ENCODE results near the gene NEAT1. TPM values are rescaled to one million over a fixed set of nuclear protein-coding genes. Genes with fewer than 3 reads are reported as not detected.

The NEAT1 gene
- total and polyA plus RNA-seq, 8 donors, result 106 to 1,441 (median 149) TPM

Other genes starting within 250 kb of the NEAT1 start
- gene CAPN1, start 240.9 kb upstream of the NEAT1 start, total RNA-seq, result 100 to 1,000 TPM; 232 to 248 TPM
- 100 to 1,000 TPM in 1 of 6 donors, 10 to 100 TPM in 5; 80.5 to 100 (median 86.0) TPM for gene CAPN1, start 240.9 kb upstream of the NEAT1 start, polyA plus RNA-seq (ENCODE audit: insufficient read length in 6 of 6)
- gene POLA2, start 160.8 kb upstream of the NEAT1 start, total RNA-seq, result 10 to 100 TPM in 1 of 2 donors, 1 to 10 TPM in 1; 9.4 to 19.2 TPM
- 10 to 100 TPM; 19.3 to 30.2 (median 22.7) TPM for gene POLA2, start 160.8 kb upstream of the NEAT1 start, polyA plus RNA-seq (ENCODE audit: insufficient read length in 6 of 6)
- gene CDC42EP2, start 107.9 kb upstream of the NEAT1 start, total RNA-seq, result 10 to 100 TPM; 11.6 to 18.5 TPM
- 10 to 100 TPM in 1 of 6 donors, 1 to 10 TPM in 5; 4.6 to 12.5 (median 8.5) TPM for gene CDC42EP2, start 107.9 kb upstream of the NEAT1 start, polyA plus RNA-seq (ENCODE audit: insufficient read length in 6 of 6)
- 10 to 100 TPM; 47.4 to 51.4 TPM for gene DPF2, start 88.9 kb upstream of the NEAT1 start, total RNA-seq
- 10 to 100 TPM; 85.0 to 94.8 (median 92.4) TPM for gene DPF2, start 88.9 kb upstream of the NEAT1 start, polyA plus RNA-seq (ENCODE audit: insufficient read length in 6 of 6)
- under 1 TPM; 0.21 to 0.32 TPM for gene TIGD3, start 68.0 kb upstream of the NEAT1 start, total RNA-seq
- under 1 TPM in 5 of 6 donors, not detected in 1; 0.14 to 0.39 (median 0.24) TPM for gene TIGD3, start 68.0 kb upstream of the NEAT1 start, polyA plus RNA-seq (ENCODE audit: insufficient read length in 6 of 6)
- 1 to 10 TPM; 8.4 to 9.8 TPM for gene SLC25A45, start 40.2 kb upstream of the NEAT1 start, total RNA-seq
- 10 to 100 TPM; 10.7 to 17.0 (median 12.8) TPM for gene SLC25A45, start 40.2 kb upstream of the NEAT1 start, polyA plus RNA-seq (ENCODE audit: insufficient read length in 6 of 6)
- 10 to 100 TPM; 31.7 to 31.9 TPM for gene FRMD8, start 36.2 kb upstream of the NEAT1 start, total RNA-seq
- 10 to 100 TPM; 15.8 to 22.2 (median 19.3) TPM for gene FRMD8, start 36.2 kb upstream of the NEAT1 start, polyA plus RNA-seq (ENCODE audit: insufficient read length in 6 of 6)
- over 10,000 TPM; 12,400 to 15,875 TPM for gene MALAT1, start 76.2 kb downstream of the NEAT1 start, total RNA-seq
- gene MALAT1, start 76.2 kb downstream of the NEAT1 start, polyA plus RNA-seq (ENCODE audit: insufficient read length in 6 of 6), result 100 to 1,000 TPM; 608 to 824 (median 717) TPM
- gene SCYL1, start 102.3 kb downstream of the NEAT1 start, total RNA-seq, result 10 to 100 TPM; 81.2 to 82.5 TPM
- gene SCYL1, start 102.3 kb downstream of the NEAT1 start, polyA plus RNA-seq (ENCODE audit: insufficient read length in 6 of 6), result 10 to 100 TPM; 51.7 to 71.5 (median 59.4) TPM
- 100 to 1,000 TPM in 1 of 2 donors, 10 to 100 TPM in 1; 70.8 to 157 TPM for gene LTBP3, start 135.6 kb downstream of the NEAT1 start, total RNA-seq
- gene LTBP3, start 135.6 kb downstream of the NEAT1 start, polyA plus RNA-seq (ENCODE audit: insufficient read length in 6 of 6), result 100 to 1,000 TPM; 235 to 322 (median 257) TPM
- 10 to 100 TPM; 21.7 to 32.3 TPM for gene ZNRD2, start 147.7 kb downstream of the NEAT1 start, total RNA-seq
- 10 to 100 TPM; 44.1 to 55.7 (median 54.2) TPM for gene ZNRD2, start 147.7 kb downstream of the NEAT1 start, polyA plus RNA-seq (ENCODE audit: insufficient read length in 6 of 6)
- gene FAM89B, start 149.7 kb downstream of the NEAT1 start, total RNA-seq, result 10 to 100 TPM; 47.1 to 57.5 TPM
- 10 to 100 TPM; 20.7 to 35.7 (median 31.8) TPM for gene FAM89B, start 149.7 kb downstream of the NEAT1 start, polyA plus RNA-seq (ENCODE audit: insufficient read length in 6 of 6)
- gene EHBP1L1, start 153.3 kb downstream of the NEAT1 start, total RNA-seq, result 100 to 1,000 TPM in 1 of 2 donors, 10 to 100 TPM in 1; 57.0 to 133 TPM
- gene EHBP1L1, start 153.3 kb downstream of the NEAT1 start, polyA plus RNA-seq (ENCODE audit: insufficient read length in 6 of 6), result 10 to 100 TPM; 28.5 to 39.7 (median 35.4) TPM
- gene KCNK7, start 173.0 kb downstream of the NEAT1 start, total RNA-seq, result 1 to 10 TPM in 1 of 2 donors, not detected in 1; 2.0 TPM
- 1 to 10 TPM in 1 of 6 donors, under 1 TPM in 5; 0.21 to 1.2 (median 0.47) TPM for gene KCNK7, start 173.0 kb downstream of the NEAT1 start, polyA plus RNA-seq (ENCODE audit: insufficient read length in 6 of 6)
- 100 to 1,000 TPM in 1 of 2 donors, 10 to 100 TPM in 1; 74.7 to 100 TPM for gene MAP3K11, start 191.4 kb downstream of the NEAT1 start, total RNA-seq
- 10 to 100 TPM; 43.9 to 64.0 (median 56.6) TPM for gene MAP3K11, start 191.4 kb downstream of the NEAT1 start, polyA plus RNA-seq (ENCODE audit: insufficient read length in 6 of 6)
- gene PCNX3, start 193.0 kb downstream of the NEAT1 start, total RNA-seq, result 10 to 100 TPM; 36.7 to 44.5 TPM
- 10 to 100 TPM; 19.9 to 35.4 (median 25.3) TPM for gene PCNX3, start 193.0 kb downstream of the NEAT1 start, polyA plus RNA-seq (ENCODE audit: insufficient read length in 6 of 6)
- 100 to 1,000 TPM in 1 of 2 donors, 10 to 100 TPM in 1; 77.3 to 107 TPM for gene SIPA1, start 215.3 kb downstream of the NEAT1 start, total RNA-seq
- gene SIPA1, start 215.3 kb downstream of the NEAT1 start, polyA plus RNA-seq (ENCODE audit: insufficient read length in 6 of 6), result 10 to 100 TPM; 40.5 to 57.3 (median 46.8) TPM
- 10 to 100 TPM; 56.5 to 67.9 TPM for gene RELA, start 240.1 kb downstream of the NEAT1 start, total RNA-seq
- 10 to 100 TPM; 51.3 to 70.6 (median 58.8) TPM for gene RELA, start 240.1 kb downstream of the NEAT1 start, polyA plus RNA-seq (ENCODE audit: insufficient read length in 6 of 6)